ENCODE results near the gene KISS1. TPM values are rescaled to one million over a fixed set of nuclear protein-coding genes. Genes with fewer than 3 reads are reported as not detected.
A peak's percentile ranks its signal among the peaks of the same experiment; 100 is the strongest.

KISS1 gene
- total and polyA plus RNA-seq, 2 of the 4 experiments (the other 2 are of a cell fraction) = 11.7 to 27.3 TPM

- H2AK9ac ChIP-seq (replicated peaks; ENCODE audit: low read depth, low read length, poor library complexity) = no peak overlapping the region
- no peak overlapping the region for H4K91ac ChIP-seq (ENCODE audit: insufficient read depth, low read depth, low read length)
- H4K8ac ChIP-seq (ENCODE audit: low read depth in 2 of 2, low read length in 2 of 2) = no peak overlapping the region
- H2BK120ac ChIP-seq (ENCODE audit: low read depth, low read length) = no peak overlapping the region
- no peaks in the 10 kb centered on the region for H3K9me3 ChIP-seq (ENCODE audit: control insufficient read depth, insufficient read depth, low read length)
- no peak overlapping the region for H3K18ac ChIP-seq (ENCODE audit: low read depth, low read length)
- TF ChIP-seq RFX5 (IDR thresholded peaks at IDR 0.05; ENCODE audit: low read depth, low read length) (no peak), RAD21 (IDR thresholded peaks at IDR 0.05; ENCODE audit: low read length) (no peak), FOS (IDR thresholded peaks at IDR 0.05; ENCODE audit: low read depth, low read length) (no peak), ELK1 (IDR thresholded peaks at IDR 0.05; ENCODE audit: borderline replicate concordance, low read depth, low read length) (no peak), MXI1 (IDR thresholded peaks at IDR 0.05; ENCODE audit: borderline replicate concordance, low read depth, low read length) (no peak), POLR2A (IDR thresholded peaks at IDR 0.05; ENCODE audit: low read depth, low read length) (no peak), SMC3 (IDR thresholded peaks at IDR 0.05; ENCODE audit: low read depth, low read length) (no peak), RCOR1 (IDR thresholded peaks at IDR 0.05; ENCODE audit: insufficient replicate concordance, low read length) (no peak)
- H2AK5ac ChIP-seq (ENCODE audit: low read depth, low read length) = no peak overlapping the region
- H3K4ac ChIP-seq (ENCODE audit: low read depth, low read length) = no peak overlapping the region
- POLR2A ChIA-PET (ENCODE audit: unreplicated experiment) = no interaction called here
- no peak overlapping the region for H4K5ac ChIP-seq (ENCODE audit: low read depth, low read length)
- no peaks in the 10 kb centered on the region for H3K79me1 ChIP-seq (ENCODE audit: low read depth in 1 of 2, low read length in 2 of 2)
- no peak overlapping the region for H3K4me3 ChIP-seq (ENCODE audit: insufficient read depth, low read depth, low read length)
- dilution Hi-C loops (cut with HindIII; ENCODE audit: low sequenced_read_pairs, unreplicated experiment) = no loop called here
- no TSS peak for BruUV-seq (replicated peaks)
- H3K27me3 ChIP-seq (ENCODE audit: control insufficient read depth, insufficient read depth, low read length) = no peaks in the 10 kb centered on the region
- no peak overlapping the region for H3K14ac ChIP-seq (replicated peaks; ENCODE audit: low read depth, low read length)
- 80% methylated on average over 1 of the region's 2 CpGs; no CpG with 5 or more reads in 1 of the 2 experiments for WGBS, 2 experiments (ENCODE audit: extremely low coverage in 2 of 2, insufficient read length in 1 of 2)
- H3K9me1 ChIP-seq (ENCODE audit: insufficient read depth, low read length) = no peaks in the 10 kb centered on the region
- H2AFZ ChIP-seq (replicated peaks; ENCODE audit: low read length, poor library complexity) = no peak overlapping the region
- no peaks in the 10 kb centered on the region for H4K20me1 ChIP-seq (ENCODE audit: insufficient read depth, low read length)
- H3K4me2 ChIP-seq (ENCODE audit: low read depth, low read length) = no peak overlapping the region
- in situ Hi-C loops (cut with MboI; ENCODE audit: low sequenced_read_pairs) = no loop called here
- no peak overlapping the region for H2BK20ac ChIP-seq (ENCODE audit: low read depth, low read length)
- no peaks in the 10 kb centered on the region for H3K4me1 ChIP-seq (ENCODE audit: control insufficient read depth, insufficient read depth, low read length)
- H3K23ac ChIP-seq (ENCODE audit: low read depth, low read length) = no peak overlapping the region
- no peak overlapping the region for H3K9ac ChIP-seq (ENCODE audit: low read depth, low read length)
- peaks cover 11% of the 10 kb centered on the region for H3K36me3 ChIP-seq (ENCODE audit: control insufficient read depth, insufficient read depth, low read length)
- no peak overlapping the region for H2BK15ac ChIP-seq (ENCODE audit: low read depth, low read length)
- no peak overlapping the region for H2BK5ac ChIP-seq (ENCODE audit: low read depth, low read length, poor library complexity, severe bottlenecking)
- CTCF ChIA-PET = interaction anchor here (0.5 to 1.1 kb wide), 2 partner anchors 34 to 156 kb away, joined by 3 to 4 read pairs; no protein-coding TSS in a partner anchor
- no peak overlapping the region for H3K56ac ChIP-seq (ENCODE audit: extremely low read depth, insufficient read depth, low read length)
- DNase-seq (peak; percentile 6), ATAC-seq (ENCODE audit: low read depth) (no peak)
- no peak overlapping the region for H3K27ac ChIP-seq (ENCODE audit: insufficient read depth, low read length)
- intact Hi-C loops (cut with micrococcal nuclease) = no loop called here
These were observed 44.8 kb upstream of the KISS1 start for GRCh38 chr1:204241050-204241449.

Data from IMR-90 (cell line).